Neural crest cell (in vitro differentiated cells): ENCODE measurements around the gene MPZL1. TPM values are rescaled to one million over a fixed set of nuclear protein-coding genes. Genes with fewer than 3 reads are reported as not detected.

ENCODE experiments used
- DNase-seq: peaks from one replicate; pipeline ENCODE4 v3.0.0; 2021; ENCODE audit warnings: low read depth, mixed read lengths, low spot score
- H3K27ac Mint-ChIP-seq: one replicate; pipeline ENCODE4 v1.8.0; 2021; ENCODE audit warnings: mild to moderate bottlenecking, mixed read lengths; ENCODE audit not compliant: unreplicated experiment
- H3K27me3 Mint-ChIP-seq: 2 replicates; pipeline ENCODE4 v1.8.0; 2021; ENCODE audit warnings: low read depth, mild to moderate bottlenecking, mixed read lengths
- H3K36me3 Mint-ChIP-seq: 2 replicates; pipeline ENCODE4 v1.8.0; 2021; ENCODE audit warnings: low read depth, mild to moderate bottlenecking, mixed read lengths
- H3K4me1 Mint-ChIP-seq: 2 replicates; pipeline ENCODE4 v1.8.0; 2021; ENCODE audit warnings: mixed read lengths
- H3K4me3 Mint-ChIP-seq: one replicate; pipeline ENCODE4 v1.8.0; 2021; ENCODE audit warnings: mild to moderate bottlenecking, mixed read lengths
- H3K9me3 Mint-ChIP-seq: 2 replicates; pipeline ENCODE4 v1.8.0; 2021; ENCODE audit warnings: mixed read lengths
- total RNA-seq: library from RNA; stranded (reverse); gene quantifications from 2 replicates; pipeline ENCODE4 v1.2.1, GENCODE V29; 2021
- TF ChIP-seq, protein P1 (sequence below): fragments of 200-600 bp; sonication (generic); conservative IDR thresholded peaks from 2 replicates; pipeline ENCODE4 v1.5.0; 2021; ENCODE audit warnings: antibody characterized with exemption, mild to moderate bottlenecking

The MPZL1 gene
- total RNA-seq, 1 donor from 2014 or later = 114 TPM

DNA sequence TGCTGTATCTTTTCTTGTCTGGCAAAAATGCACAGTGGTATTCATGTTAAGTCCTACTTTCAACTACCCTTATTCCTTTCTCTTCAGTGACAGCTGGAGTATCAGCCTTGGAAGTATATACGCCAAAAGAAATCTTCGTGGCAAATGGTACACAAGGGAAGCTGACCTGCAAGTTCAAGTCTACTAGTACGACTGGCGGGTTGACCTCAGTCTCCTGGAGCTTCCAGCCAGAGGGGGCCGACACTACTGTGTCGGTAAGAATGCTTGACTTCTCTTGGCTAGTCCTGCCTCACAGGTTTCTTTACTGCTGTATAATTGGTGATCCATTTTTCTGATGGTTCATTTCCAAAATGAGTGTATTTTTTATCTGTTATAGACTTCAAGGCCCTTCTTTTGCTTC lies 43.7 kb downstream of the MPZL1 start:
- H3K9me3 Mint-ChIP-seq = peaks cover 4% of the 10 kb centered on the region
- no peak for DNase-seq

GRCh38 chr1:167766538-167766937 lies 44.8 kb downstream of the MPZL1 start:
- H3K9me3 Mint-ChIP-seq = peaks cover 4% of the 10 kb centered on the region
- no peak for DNase-seq
- H3K36me3 Mint-ChIP-seq = peaks cover 26% of the 10 kb centered on the region
- TF ChIP-seq, protein P1, sequence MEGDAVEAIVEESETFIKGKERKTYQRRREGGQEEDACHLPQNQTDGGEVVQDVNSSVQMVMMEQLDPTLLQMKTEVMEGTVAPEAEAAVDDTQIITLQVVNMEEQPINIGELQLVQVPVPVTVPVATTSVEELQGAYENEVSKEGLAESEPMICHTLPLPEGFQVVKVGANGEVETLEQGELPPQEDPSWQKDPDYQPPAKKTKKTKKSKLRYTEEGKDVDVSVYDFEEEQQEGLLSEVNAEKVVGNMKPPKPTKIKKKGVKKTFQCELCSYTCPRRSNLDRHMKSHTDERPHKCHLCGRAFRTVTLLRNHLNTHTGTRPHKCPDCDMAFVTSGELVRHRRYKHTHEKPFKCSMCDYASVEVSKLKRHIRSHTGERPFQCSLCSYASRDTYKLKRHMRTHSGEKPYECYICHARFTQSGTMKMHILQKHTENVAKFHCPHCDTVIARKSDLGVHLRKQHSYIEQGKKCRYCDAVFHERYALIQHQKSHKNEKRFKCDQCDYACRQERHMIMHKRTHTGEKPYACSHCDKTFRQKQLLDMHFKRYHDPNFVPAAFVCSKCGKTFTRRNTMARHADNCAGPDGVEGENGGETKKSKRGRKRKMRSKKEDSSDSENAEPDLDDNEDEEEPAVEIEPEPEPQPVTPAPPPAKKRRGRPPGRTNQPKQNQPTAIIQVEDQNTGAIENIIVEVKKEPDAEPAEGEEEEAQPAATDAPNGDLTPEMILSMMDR = no peak
- H3K4me1 Mint-ChIP-seq = peaks cover 26% of the 10 kb centered on the region
- no peak overlapping the region for H3K4me3 Mint-ChIP-seq
- no peaks in the 10 kb centered on the region for H3K27me3 Mint-ChIP-seq
- no peak overlapping the region for H3K27ac Mint-ChIP-seq

More for the DNA sequence above, 43.7 kb downstream of the MPZL1 start:
- Mint-ChIP-seq H3K27me3 (no peaks in the 10 kb centered on the region), H3K4me3 (no peak overlapping the region), H3K36me3 (peaks cover 18% of the 10 kb centered on the region), H3K27ac (no peak overlapping the region), H3K4me1 (peaks cover 36% of the 10 kb centered on the region)
- TF ChIP-seq, protein P1 = no peak

- DNase-seq = no peak
- Mint-ChIP-seq H3K27me3 (no peaks in the 10 kb centered on the region), H3K4me3 (no peak overlapping the region), H3K27ac (no peak overlapping the region), H3K9me3 (peaks cover 4% of the 10 kb centered on the region), H3K4me1 (peaks cover 13% of the 10 kb centered on the region), H3K36me3 (peaks cover 36% of the 10 kb centered on the region)
- TF ChIP-seq, protein P1 = no peak
Measured at GRCh38 chr1:167767761-167768160, 46.0 kb downstream of the MPZL1 start.

- Mint-ChIP-seq H3K27me3 (no peaks in the 10 kb centered on the region), H3K36me3 (peaks cover 43% of the 10 kb centered on the region)
Measured at GRCh38 chr1:167770127-167770526, 48.3 kb downstream of the MPZL1 start.

DNA sequence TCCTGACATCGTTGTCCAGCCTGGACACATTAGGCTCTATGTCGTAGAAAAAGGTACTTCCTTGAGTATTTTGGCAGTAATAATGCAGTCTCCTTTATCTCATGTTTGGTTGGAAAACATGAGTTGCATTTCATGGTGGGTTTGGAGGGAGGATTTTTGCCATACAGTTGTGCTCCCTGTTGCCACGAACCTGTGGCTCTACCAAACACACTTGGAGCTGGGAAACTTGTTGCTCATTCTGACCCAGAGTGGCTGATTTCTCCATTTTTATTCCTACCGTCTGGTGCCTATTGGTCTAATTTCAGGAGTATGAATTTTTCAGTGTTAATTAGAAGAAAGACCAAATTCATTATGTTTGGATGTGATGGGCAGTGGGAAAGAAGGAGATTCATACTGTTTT lies 50.7 kb downstream of the MPZL1 start:
- Mint-ChIP-seq H3K27ac (no peak overlapping the region), H3K36me3 (peaks cover 52% of the 10 kb centered on the region), H3K4me1 (no peaks in the 10 kb centered on the region), H3K4me3 (no peak overlapping the region), H3K27me3 (no peaks in the 10 kb centered on the region), H3K9me3 (peaks cover 4% of the 10 kb centered on the region)
- no peak for DNase-seq
- TF ChIP-seq, protein P1 = no peak

More at GRCh38 chr1:167770127-167770526, 48.3 kb downstream of the MPZL1 start:
- DNase-seq = no peak
- H3K4me3 Mint-ChIP-seq = no peak overlapping the region
- TF ChIP-seq, protein P1 = no peak
- H3K4me1 Mint-ChIP-seq = no peaks in the 10 kb centered on the region
- H3K9me3 Mint-ChIP-seq = peaks cover 4% of the 10 kb centered on the region
- H3K27ac Mint-ChIP-seq = no peak overlapping the region

DNA sequence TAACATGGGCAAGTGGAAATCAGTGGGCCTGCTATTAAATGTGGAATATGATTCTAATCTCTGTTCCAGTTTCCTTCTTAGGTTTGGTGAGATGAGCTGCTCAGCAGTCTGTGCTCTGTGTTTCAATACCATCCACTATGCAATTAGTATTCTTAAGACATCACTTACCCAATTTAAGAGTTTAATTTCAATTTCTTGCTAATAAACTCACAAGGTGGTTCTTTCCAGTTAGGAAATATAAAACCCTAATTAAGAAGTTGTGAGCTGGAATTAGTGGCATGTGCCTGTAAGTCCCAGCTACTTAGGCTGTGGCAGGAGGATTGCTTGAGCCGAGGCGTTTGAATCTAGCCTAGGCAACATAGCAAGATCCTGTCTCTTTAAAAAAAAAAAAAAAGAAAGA lies 51.7 kb downstream of the MPZL1 start:
- no peaks in the 10 kb centered on the region for H3K4me1 Mint-ChIP-seq
- H3K9me3 Mint-ChIP-seq = peaks cover 4% of the 10 kb centered on the region
- no peak for DNase-seq
- H3K27me3 Mint-ChIP-seq = no peaks in the 10 kb centered on the region
- H3K36me3 Mint-ChIP-seq = peaks cover 52% of the 10 kb centered on the region
- TF ChIP-seq, protein P1 = no peak
- no peak overlapping the region for H3K27ac Mint-ChIP-seq
- no peak overlapping the region for H3K4me3 Mint-ChIP-seq
